ENCODE measurements around the gene TBC1D24.
A peak's percentile ranks its signal among the peaks of the same experiment; 100 is the strongest.
"Not testable (repeated sequence)": the region's sequence is repeated elsewhere in the genome, so short reads cannot be mapped to it uniquely, and the experiment has no call there.

DNA sequence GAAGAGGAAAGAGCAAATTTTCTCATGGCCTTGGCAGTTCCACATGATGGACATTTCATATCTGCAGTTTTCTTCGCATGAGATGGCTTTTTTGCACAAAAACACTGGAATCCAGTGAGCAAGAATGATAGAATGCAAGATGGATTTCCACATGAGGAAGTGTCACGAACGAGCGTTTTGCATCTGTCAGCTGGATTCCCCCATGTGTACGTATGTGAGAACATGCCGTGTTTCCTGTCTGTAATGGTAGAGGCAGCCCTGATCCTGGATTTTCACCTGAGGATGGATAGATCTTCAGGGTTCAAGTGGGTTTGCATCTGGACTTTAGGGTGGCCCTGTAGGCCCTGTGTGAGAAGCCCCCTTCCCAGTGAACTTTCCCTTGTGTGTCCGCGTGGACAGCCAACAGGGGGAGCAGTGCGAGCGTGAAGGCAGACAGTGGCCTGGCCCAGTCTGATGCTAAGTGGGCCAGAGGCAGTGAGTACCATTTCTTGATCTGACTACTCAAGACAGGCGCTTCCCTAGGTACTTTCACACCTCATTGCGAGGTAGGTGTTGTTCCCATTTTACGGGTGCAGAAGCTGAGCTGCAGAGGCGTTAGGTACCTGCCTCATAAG is 65.0 kb downstream of the TBC1D24 start:
- TF ChIP-seq, protein P1, sequence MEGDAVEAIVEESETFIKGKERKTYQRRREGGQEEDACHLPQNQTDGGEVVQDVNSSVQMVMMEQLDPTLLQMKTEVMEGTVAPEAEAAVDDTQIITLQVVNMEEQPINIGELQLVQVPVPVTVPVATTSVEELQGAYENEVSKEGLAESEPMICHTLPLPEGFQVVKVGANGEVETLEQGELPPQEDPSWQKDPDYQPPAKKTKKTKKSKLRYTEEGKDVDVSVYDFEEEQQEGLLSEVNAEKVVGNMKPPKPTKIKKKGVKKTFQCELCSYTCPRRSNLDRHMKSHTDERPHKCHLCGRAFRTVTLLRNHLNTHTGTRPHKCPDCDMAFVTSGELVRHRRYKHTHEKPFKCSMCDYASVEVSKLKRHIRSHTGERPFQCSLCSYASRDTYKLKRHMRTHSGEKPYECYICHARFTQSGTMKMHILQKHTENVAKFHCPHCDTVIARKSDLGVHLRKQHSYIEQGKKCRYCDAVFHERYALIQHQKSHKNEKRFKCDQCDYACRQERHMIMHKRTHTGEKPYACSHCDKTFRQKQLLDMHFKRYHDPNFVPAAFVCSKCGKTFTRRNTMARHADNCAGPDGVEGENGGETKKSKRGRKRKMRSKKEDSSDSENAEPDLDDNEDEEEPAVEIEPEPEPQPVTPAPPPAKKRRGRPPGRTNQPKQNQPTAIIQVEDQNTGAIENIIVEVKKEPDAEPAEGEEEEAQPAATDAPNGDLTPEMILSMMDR (IDR thresholded peaks at IDR 0.05): peak; percentile 16 to 45 (median 29)
- TF ChIP-seq EP300 (IDR thresholded peaks at IDR 0.05; ENCODE audit: low read depth): not testable (repeated sequence)
